GM21576 (cell line): ENCODE measurements around the gene KCNN3.
"Not testable (repeated sequence)": the region's sequence is repeated elsewhere in the genome, so short reads cannot be mapped to it uniquely, and the experiment has no call there.

Experiments
- ATAC-seq: cut with Tn5 transposase; IDR thresholded peaks from one replicate; pipeline ENCODE4 v1.9.1; 2021; ENCODE audit warnings: mild to moderate bottlenecking, moderate library complexity; ENCODE audit not compliant: unreplicated experiment

The KCNN3 gene

GRCh38 chr1:154870115-154870571 is at the start of gene KCNN3:
Gene KCNN3 (minus strand): TSS chr1:154870281. CDS start chr1:154869964, 317 bp downstream.
- ATAC-seq = peak; percentile 89

- ATAC-seq = no peak
Measured at GRCh38 chr1:154913273-154913672, 43.2 kb upstream of the KCNN3 start.

- no peak for ATAC-seq
Measured at GRCh38 chr1:154912755-154913154, 42.7 kb upstream of the KCNN3 start.

GRCh38 chr1:154911691-154912550 is 41.8 kb upstream of the KCNN3 start:
- no peak for ATAC-seq

GRCh38 chr1:154910851-154911250 is 40.8 kb upstream of the KCNN3 start:
- ATAC-seq = no peak

GRCh38 chr1:154908937-154909336 is 38.9 kb upstream of the KCNN3 start:
- ATAC-seq = no peak

GRCh38 chr1:154908129-154908528 is 38.0 kb upstream of the KCNN3 start:
- not testable (repeated sequence) for ATAC-seq

GRCh38 chr1:154906621-154907081 is 36.6 kb upstream of the KCNN3 start:
- ATAC-seq = no peak

GRCh38 chr1:154902938-154903566 is 33.0 kb upstream of the KCNN3 start:
- no peak for ATAC-seq

GRCh38 chr1:154901591-154901990 is 31.5 kb upstream of the KCNN3 start:
- no peak for ATAC-seq

- no peak for ATAC-seq
Measured at GRCh38 chr1:154899041-154899440, 29.0 kb upstream of the KCNN3 start.

GRCh38 chr1:154896771-154897286 is 26.7 kb upstream of the KCNN3 start:
- ATAC-seq = no peak

- ATAC-seq = no peak
Measured at GRCh38 chr1:154895798-154896197, 25.7 kb upstream of the KCNN3 start.

GRCh38 chr1:154891452-154891851 is 21.4 kb upstream of the KCNN3 start:
- ATAC-seq = no peak

- no peak for ATAC-seq
Measured at GRCh38 chr1:154888757-154889156, 18.7 kb upstream of the KCNN3 start.

- ATAC-seq = no peak
Measured at GRCh38 chr1:154886281-154887015, 16.4 kb upstream of the KCNN3 start.

GRCh38 chr1:154884869-154885701 is 15.0 kb upstream of the KCNN3 start:
- ATAC-seq = no peak

- ATAC-seq = no peak
Measured at GRCh38 chr1:154883919-154884868, 14.1 kb upstream of the KCNN3 start.
